ENCODE data around the gene NLRP6. TPM values are rescaled to one million over a fixed set of nuclear protein-coding genes. Genes with fewer than 3 reads are reported as not detected.

NLRP6 gene
- total RNA-seq, 1 experiment from 2014 or later: not detected

DNA sequence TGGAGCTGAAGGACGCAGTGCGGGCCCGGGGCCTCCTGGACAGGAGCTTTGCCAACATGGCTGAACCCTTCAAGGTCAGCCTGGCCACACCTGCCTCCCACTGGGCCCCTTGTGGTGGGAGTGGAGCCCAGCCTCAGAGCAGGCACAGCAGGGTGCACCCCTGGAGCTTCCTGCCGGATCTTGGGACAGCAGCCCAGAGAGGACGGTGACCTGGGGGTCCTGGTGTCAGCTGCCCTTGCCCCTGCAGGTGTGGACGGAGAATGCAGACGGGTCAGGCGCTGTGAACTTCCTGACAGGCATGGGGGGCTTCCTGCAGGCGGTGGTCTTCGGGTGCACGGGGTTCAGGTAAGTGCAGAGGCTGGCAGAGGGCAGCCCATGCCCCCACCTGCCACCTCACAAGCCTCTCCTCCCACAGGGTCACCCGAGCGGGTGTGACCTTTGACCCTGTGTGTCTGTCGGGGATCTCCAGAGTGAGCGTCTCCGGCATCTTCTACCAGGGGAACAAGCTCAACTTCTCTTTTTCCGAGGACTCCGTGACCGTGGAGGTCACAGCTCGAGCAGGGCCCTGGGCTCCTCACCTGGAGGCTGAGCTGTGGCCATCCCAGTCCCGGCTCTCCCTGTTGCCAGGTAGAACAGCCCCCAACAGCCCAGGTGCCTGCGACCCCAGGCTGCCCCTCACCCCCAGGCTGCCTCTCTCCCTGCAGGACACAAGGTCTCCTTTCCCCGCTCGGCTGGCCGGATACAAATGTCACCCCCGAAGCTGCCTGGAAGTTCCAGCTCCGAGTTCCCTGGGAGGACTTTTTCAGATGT is 15.8 kb downstream of the NLRP6 start:
- Mint-ChIP-seq H3K36me3 (ENCODE audit: insufficient read depth in 1 of 3, low read depth in 3 of 3) (peaks cover 19 to 40% (median 23%) of the 10 kb centered on the region in 3 experiments), H3K4me3 (no peak overlapping the region), H3K4me1 (peaks cover 21 to 30% of the 10 kb centered on the region in 2 experiments), H3K27ac (no peak overlapping the region), H3K9me3 (no peaks in the 10 kb centered on the region), H3K27me3 (ENCODE audit: low read depth) (no peaks in the 10 kb centered on the region)
- Histone ChIP-seq H3K4ac (ENCODE audit: low read depth, low read length) (no peak overlapping the region), H4K20me1 (ENCODE audit: control insufficient read depth, insufficient read depth, insufficient read length) (no peaks in the 10 kb centered on the region), H2AK5ac (ENCODE audit: insufficient read length, low read length) (no peak overlapping the region), H2BK15ac (ENCODE audit: low read depth, low read length) (no peak overlapping the region), H3K27ac (ENCODE audit: insufficient read length, low read depth, low read length) (no peak overlapping the region), H2AFZ (ENCODE audit: low read length) (no peak overlapping the region), H2BK12ac (ENCODE audit: insufficient read length, low read depth, low read length) (no peak overlapping the region), H3K4me2 (ENCODE audit: insufficient read depth, insufficient read length, low read length) (no peak overlapping the region), H3K27me3 (ENCODE audit: insufficient read depth, low read length) (no peaks in the 10 kb centered on the region), H4K91ac (ENCODE audit: insufficient read length, low read depth, low read length) (no peak overlapping the region), H3T11ph (ENCODE audit: low read length) (no peak overlapping the region), H2BK5ac (ENCODE audit: insufficient read length, low read length) (no peak overlapping the region), H3K56ac (ENCODE audit: insufficient read length, low read depth, low read length) (no peak overlapping the region), H3K4me1 (ENCODE audit: insufficient read depth, low read length) (no peaks in the 10 kb centered on the region), H2BK20ac (ENCODE audit: low read depth, low read length, poor library complexity, severe bottlenecking) (no peak overlapping the region), H3K14ac (ENCODE audit: insufficient read depth, low read length) (no peak overlapping the region), H3K23ac (ENCODE audit: insufficient read length, low read depth, low read length) (no peak overlapping the region), H4K5ac (ENCODE audit: insufficient read length, low read depth, low read length) (no peak overlapping the region), H3K18ac (ENCODE audit: insufficient read length, low read depth, low read length) (no peak overlapping the region), H3K79me1 (ENCODE audit: insufficient read depth, low read depth, low read length, poor library complexity, severe bottlenecking) (no peaks in the 10 kb centered on the region), H2BK120ac (ENCODE audit: low read depth, low read length, poor library complexity, severe bottlenecking) (no peak overlapping the region), H4K8ac (replicated peaks; ENCODE audit: insufficient read length, low read depth, low read length) (no peak overlapping the region), H3K9me3 (ENCODE audit: control insufficient read depth, low read depth, low read length) (no peaks in the 10 kb centered on the region), H3K79me2 (ENCODE audit: insufficient read depth, low read length) (no peaks in the 10 kb centered on the region), H3K23me2 (ENCODE audit: insufficient read length, low read depth, low read length, poor library complexity, severe bottlenecking) (peaks cover 5% of the 10 kb centered on the region), H3K9ac (ENCODE audit: extremely low read depth, insufficient read length, low read length) (no peak overlapping the region)
- WGBS (ENCODE audit: extremely low coverage, insufficient read length, low lambda C conversion rate): no CpG with 5 or more reads among the region's 27 CpGs
- DNase-seq: no peak
- TF ChIP-seq, protein P1, sequence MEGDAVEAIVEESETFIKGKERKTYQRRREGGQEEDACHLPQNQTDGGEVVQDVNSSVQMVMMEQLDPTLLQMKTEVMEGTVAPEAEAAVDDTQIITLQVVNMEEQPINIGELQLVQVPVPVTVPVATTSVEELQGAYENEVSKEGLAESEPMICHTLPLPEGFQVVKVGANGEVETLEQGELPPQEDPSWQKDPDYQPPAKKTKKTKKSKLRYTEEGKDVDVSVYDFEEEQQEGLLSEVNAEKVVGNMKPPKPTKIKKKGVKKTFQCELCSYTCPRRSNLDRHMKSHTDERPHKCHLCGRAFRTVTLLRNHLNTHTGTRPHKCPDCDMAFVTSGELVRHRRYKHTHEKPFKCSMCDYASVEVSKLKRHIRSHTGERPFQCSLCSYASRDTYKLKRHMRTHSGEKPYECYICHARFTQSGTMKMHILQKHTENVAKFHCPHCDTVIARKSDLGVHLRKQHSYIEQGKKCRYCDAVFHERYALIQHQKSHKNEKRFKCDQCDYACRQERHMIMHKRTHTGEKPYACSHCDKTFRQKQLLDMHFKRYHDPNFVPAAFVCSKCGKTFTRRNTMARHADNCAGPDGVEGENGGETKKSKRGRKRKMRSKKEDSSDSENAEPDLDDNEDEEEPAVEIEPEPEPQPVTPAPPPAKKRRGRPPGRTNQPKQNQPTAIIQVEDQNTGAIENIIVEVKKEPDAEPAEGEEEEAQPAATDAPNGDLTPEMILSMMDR (conservative IDR thresholded peaks at IDR 0.05): no peak

Data from H9 (cell line).